SK-N-MC (cell line): ENCODE data around the gene LRRFIP1.

Experiments used
- EZH2 ChIP-seq: fragments of 200-600 bp; sonication (generic); IDR thresholded peaks from one replicate; pipeline ENCODE4 v1.6.1; 2017; ENCODE audit warnings: antibody characterized with exemption
- POLR2AphosphoS5 ChIP-seq: IDR thresholded peaks from 2 replicates; pipeline ENCODE4 v1.6.1; 2012; ENCODE audit warnings: mild to moderate bottlenecking, low read depth, low read length, borderline replicate concordance

GRCh38 chr2:237625216-237625705, 2.1 kb upstream of the LRRFIP1 start:
- TF ChIP-seq POLR2AphosphoS5 (no peak), EZH2 (no peak)
